GM12878 (cell line): ENCODE measurements around the gene FMNL3.

Source experiments
- HDGF ChIP-seq: fragments of 450-650 bp; IDR thresholded peaks from 2 replicates; pipeline ENCODE4 v1.6.1; 2016; ENCODE audit warnings: antibody characterized with exemption
- RCOR1 ChIP-seq: conservative IDR thresholded peaks from 2 replicates; pipeline ENCODE4 v1.6.1; 2012; ENCODE audit warnings: low read depth, low read length, improper control_type of control experiment
- TAF1 ChIP-seq: IDR thresholded peaks from 2 replicates; pipeline ENCODE4 v1.6.1; 2011; ENCODE audit warnings: mild to moderate bottlenecking, low read depth, low read length, borderline replicate concordance
- TF ChIP-seq, protein P1 (sequence below), 3 experiments: IDR thresholded peaks in 2 of 3; conservative IDR thresholded peaks in 1 of 3; 2 replicates each; pipeline ENCODE4 v1.5.1; 2011; ENCODE audit warnings: low read depth in 3 of 3, low read length in 3 of 3, mild to moderate bottlenecking in 3 of 3, control low read depth in 2 of 3, moderate library complexity in 2 of 3, inconsistent platforms in 1 of 3, mixed read lengths in 1 of 3; ENCODE audit not compliant: control insufficient read depth in 2 of 3, insufficient read depth in 1 of 3; ENCODE audit errors: extremely low read depth in 1 of 3

DNA sequence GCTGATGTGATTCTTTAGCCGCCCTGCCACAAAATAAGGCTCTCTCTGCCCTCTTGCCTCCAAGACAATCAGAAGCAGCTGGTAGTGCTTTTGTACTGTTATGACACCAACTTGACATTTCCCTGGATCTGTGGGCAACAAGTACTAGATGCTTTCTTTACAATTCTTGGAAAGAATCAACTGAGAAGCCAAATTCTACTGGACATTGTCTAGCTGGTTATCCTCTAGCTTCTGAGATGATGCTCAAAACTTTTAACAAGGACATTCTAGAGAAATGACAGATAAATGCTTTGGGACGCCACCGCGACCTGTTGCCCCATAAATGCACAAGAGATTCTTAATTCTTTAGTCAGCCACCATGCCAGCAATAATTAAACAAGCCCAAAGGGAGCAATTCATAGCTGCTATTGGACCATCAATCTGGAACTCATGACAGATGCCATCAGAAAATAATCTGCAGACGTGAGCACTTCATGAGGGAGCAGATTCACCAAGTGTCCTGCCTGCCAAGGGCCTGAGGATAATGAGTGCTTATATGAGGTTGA is 22.8 kb downstream of the FMNL3 start:
- TF ChIP-seq TAF1 (no peak), RCOR1 (no peak), HDGF (no peak)
- TF ChIP-seq, protein P1, sequence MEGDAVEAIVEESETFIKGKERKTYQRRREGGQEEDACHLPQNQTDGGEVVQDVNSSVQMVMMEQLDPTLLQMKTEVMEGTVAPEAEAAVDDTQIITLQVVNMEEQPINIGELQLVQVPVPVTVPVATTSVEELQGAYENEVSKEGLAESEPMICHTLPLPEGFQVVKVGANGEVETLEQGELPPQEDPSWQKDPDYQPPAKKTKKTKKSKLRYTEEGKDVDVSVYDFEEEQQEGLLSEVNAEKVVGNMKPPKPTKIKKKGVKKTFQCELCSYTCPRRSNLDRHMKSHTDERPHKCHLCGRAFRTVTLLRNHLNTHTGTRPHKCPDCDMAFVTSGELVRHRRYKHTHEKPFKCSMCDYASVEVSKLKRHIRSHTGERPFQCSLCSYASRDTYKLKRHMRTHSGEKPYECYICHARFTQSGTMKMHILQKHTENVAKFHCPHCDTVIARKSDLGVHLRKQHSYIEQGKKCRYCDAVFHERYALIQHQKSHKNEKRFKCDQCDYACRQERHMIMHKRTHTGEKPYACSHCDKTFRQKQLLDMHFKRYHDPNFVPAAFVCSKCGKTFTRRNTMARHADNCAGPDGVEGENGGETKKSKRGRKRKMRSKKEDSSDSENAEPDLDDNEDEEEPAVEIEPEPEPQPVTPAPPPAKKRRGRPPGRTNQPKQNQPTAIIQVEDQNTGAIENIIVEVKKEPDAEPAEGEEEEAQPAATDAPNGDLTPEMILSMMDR (IDR thresholded peaks at IDR 0.05 in 2 of 3, conservative IDR thresholded peaks at IDR 0.05 in 1 of 3; ENCODE audit: control insufficient read depth in 2 of 3, extremely low read depth in 1 of 3, insufficient read depth in 1 of 3, low read depth in 3 of 3, low read length in 3 of 3): no peak
